ENCODE measurements around the gene RNF212B. TPM values are rescaled to one million over a fixed set of nuclear protein-coding genes. Genes with fewer than 3 reads are reported as not detected.
"Not testable (repeated sequence)": the region's sequence is repeated elsewhere in the genome, so short reads cannot be mapped to it uniquely, and the experiment has no call there.

The RNF212B gene
- total and polyA plus RNA-seq, 10 of the 15 experiments (the other 5 are each of a cell fraction or from before 2014, with no cell fraction given), result not detected

GRCh38 chr14:23240661-23241060, 2.9 kb downstream of the RNF212B start (continued):
- peak; percentile 42 for TF ChIP-seq RUNX3 (IDR thresholded peaks at IDR 0.05; ENCODE audit: low read length)
- TF ChIP-seq IKZF1 (conservative IDR thresholded peaks at IDR 0.05), result peak; percentile 67
- TF ChIP-seq BMI1 (IDR thresholded peaks at IDR 0.05; ENCODE audit: borderline replicate concordance), result peak; percentile 57; the same call in 1 of the 2 replicates
- TF ChIP-seq POLR2A (IDR thresholded peaks at IDR 0.05; ENCODE audit: low read depth, low read length), result no peak
- TF ChIP-seq NBN (IDR thresholded peaks at IDR 0.05), result 0 out of 2 replicates have a peak, but pooled peaks have one; percentile 26
- peak; percentile 46; the same call in 1 of the 2 replicates for TF ChIP-seq CREB1 (IDR thresholded peaks at IDR 0.05; ENCODE audit: low read depth)
- no peak for TF ChIP-seq SIN3A (IDR thresholded peaks at IDR 0.05; ENCODE audit: low read depth, low read length)
- no peak for TF ChIP-seq NFYB (IDR thresholded peaks at IDR 0.05; ENCODE audit: insufficient read depth, low read depth, low read length)
- no peak for TF ChIP-seq EGR1 (IDR thresholded peaks at IDR 0.05; ENCODE audit: borderline replicate concordance in 1 of 2, low read depth in 2 of 2, low read length in 2 of 2)
- peak; percentile 84; the same call in 1 of the 2 replicates for TF ChIP-seq BCL11A (IDR thresholded peaks at IDR 0.05; ENCODE audit: low read depth, low read length)
- no peak for TF ChIP-seq SMC3 (IDR thresholded peaks at IDR 0.05; ENCODE audit: borderline replicate concordance, low read length)
- TF ChIP-seq, protein P1, sequence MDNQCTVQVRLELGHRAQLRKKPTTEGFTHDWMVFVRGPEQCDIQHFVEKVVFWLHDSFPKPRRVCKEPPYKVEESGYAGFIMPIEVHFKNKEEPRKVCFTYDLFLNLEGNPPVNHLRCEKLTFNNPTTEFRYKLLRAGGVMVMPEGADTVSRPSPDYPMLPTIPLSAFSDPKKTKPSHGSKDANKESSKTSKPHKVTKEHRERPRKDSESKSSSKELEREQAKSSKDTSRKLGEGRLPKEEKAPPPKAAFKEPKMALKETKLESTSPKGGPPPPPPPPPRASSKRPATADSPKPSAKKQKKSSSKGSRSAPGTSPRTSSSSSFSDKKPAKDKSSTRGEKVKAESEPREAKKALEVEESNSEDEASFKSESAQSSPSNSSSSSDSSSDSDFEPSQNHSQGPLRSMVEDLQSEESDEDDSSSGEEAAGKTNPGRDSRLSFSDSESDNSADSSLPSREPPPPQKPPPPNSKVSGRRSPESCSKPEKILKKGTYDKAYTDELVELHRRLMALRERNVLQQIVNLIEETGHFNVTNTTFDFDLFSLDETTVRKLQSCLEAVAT (IDR thresholded peaks at IDR 0.05), result 0 out of 2 replicates have a peak, but pooled peaks have one; percentile 12
- TF ChIP-seq CREM (IDR thresholded peaks at IDR 0.05; ENCODE audit: low read depth), result 0 out of 2 replicates have a peak, but pooled peaks have one; percentile 20
- TF ChIP-seq, protein P2, sequence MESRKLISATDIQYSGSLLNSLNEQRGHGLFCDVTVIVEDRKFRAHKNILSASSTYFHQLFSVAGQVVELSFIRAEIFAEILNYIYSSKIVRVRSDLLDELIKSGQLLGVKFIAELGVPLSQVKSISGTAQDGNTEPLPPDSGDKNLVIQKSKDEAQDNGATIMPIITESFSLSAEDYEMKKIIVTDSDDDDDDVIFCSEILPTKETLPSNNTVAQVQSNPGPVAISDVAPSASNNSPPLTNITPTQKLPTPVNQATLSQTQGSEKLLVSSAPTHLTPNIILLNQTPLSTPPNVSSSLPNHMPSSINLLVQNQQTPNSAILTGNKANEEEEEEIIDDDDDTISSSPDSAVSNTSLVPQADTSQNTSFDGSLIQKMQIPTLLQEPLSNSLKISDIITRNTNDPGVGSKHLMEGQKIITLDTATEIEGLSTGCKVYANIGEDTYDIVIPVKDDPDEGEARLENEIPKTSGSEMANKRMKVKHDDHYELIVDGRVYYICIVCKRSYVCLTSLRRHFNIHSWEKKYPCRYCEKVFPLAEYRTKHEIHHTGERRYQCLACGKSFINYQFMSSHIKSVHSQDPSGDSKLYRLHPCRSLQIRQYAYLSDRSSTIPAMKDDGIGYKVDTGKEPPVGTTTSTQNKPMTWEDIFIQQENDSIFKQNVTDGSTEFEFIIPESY (IDR thresholded peaks at IDR 0.05), result no peak
- no peak for TF ChIP-seq PAX5 (IDR thresholded peaks at IDR 0.05; ENCODE audit: borderline replicate concordance, low read depth, low read length)

DNA sequence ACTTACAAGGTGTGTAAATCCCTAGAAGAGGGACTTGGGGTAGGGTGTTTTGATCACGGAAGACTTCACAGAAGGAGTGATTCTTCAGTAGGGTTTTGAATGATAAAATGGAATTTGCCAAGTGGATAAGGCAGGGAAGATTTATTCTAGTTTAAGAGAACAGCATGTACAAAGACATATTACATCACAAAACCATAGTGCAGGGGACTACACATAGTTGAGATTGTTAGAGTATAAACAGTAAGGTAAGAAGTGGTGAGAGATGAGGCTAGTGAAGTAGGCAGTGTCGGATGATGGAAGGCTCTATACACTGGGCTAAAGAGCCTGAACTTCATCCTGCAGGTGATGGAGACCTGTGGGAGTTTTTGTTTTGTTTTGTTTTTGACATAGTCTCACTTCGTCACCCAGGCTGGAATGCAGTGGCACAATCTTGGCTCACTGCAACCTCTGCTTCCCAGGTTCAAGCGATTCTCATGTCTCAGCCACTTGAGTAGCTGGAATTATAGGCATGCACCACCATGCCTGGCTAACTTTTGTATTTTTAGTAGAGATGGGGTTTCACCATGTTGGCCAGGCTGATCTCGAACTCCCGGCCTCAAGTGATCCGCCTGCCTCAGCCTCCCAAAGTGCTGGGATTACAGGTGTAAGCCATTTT, 3.5 kb downstream of the RNF212B start:
- FAIRE-seq; H3K4me2 ChIP-seq (ENCODE audit: control insufficient read depth, insufficient read depth); H3K36me3 ChIP-seq (ENCODE audit: control insufficient read depth in 2 of 2, insufficient read depth in 2 of 2, low read length in 1 of 2); H3K9me3 ChIP-seq (replicated peaks; ENCODE audit: control insufficient read depth, insufficient read depth, low read length); intact Hi-C loops (cut with micrococcal nuclease; ENCODE audit: unreplicated experiment); DNase-seq (ENCODE audit: low read depth, low spot score); POLR2A ChIA-PET; in situ Hi-C loops (cut with MboI); H3K79me2 ChIP-seq (ENCODE audit: control insufficient read depth, insufficient read depth, low read length); RAD21 ChIA-PET (ENCODE audit: unreplicated experiment); H3K4me3 ChIP-seq; H2AFZ ChIP-seq (ENCODE audit: control insufficient read depth, low read depth, low read length); H3K4me1 ChIP-seq (ENCODE audit: control insufficient read depth, insufficient read depth, low read length); H3K27ac ChIP-seq (ENCODE audit: control insufficient read depth, insufficient read depth); H3K27me3 ChIP-seq (replicated peaks in 1 of 2; ENCODE audit: control insufficient read depth in 2 of 2, insufficient read depth in 2 of 2, low read length in 1 of 2); H4K20me1 ChIP-seq (ENCODE audit: control insufficient read depth, insufficient read depth); BruUV-seq (replicated peaks); H3K9ac ChIP-seq (ENCODE audit: control insufficient read depth, insufficient read depth, low read length): not testable (repeated sequence)
- ATAC-seq, result peak; percentile 37
- 53% methylated on average over 7 of the region's 7 CpGs for WGBS (ENCODE audit: insufficient coverage, insufficient replicate concordance, low lambda C conversion rate, missing lambda C conversion rate)
- SMC1A ChIA-PET (ENCODE audit: uncharacterized antibody, unreplicated experiment), result interaction anchor here (1.8 kb wide), 1 partner anchor 10 kb away, joined by 6 read pairs; no protein-coding TSS in a partner anchor
- CTCF ChIA-PET, result interaction anchor here (0.8 to 2.0 kb wide), 2 partner anchors 55 to 120 kb away, joined by 3 to 7 read pairs; no protein-coding TSS in a partner anchor

Data from GM12878 (cell line).